GM18868 (cell line): Measurements from ENCODE around the gene VIL1.

Source experiments
- ATAC-seq: cut with Tn5 transposase; IDR thresholded peaks from one replicate; pipeline ENCODE4 v1.9.1; 2021; ENCODE audit warnings: mild to moderate bottlenecking, moderate library complexity; ENCODE audit not compliant: unreplicated experiment

Gene VIL1

DNA sequence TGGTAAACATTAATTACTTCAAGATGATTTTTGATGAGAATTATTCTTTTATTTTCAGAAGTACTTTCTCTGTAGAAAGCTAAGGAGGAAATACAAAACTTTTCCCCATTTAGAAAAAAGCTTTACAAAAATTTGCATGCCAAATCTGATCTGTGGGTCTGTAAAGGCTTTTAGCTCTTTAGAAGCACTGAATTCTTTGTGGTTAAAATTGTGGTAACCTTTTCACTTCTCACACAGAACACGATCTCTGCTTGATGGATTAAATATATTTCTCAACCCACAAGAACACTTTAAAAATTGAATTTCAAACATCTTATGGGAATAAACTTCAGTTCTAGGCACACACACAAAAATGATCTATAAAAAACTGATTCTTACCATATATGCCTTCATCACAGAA is 63.7 kb downstream of the VIL1 start:
- no peak for ATAC-seq

DNA sequence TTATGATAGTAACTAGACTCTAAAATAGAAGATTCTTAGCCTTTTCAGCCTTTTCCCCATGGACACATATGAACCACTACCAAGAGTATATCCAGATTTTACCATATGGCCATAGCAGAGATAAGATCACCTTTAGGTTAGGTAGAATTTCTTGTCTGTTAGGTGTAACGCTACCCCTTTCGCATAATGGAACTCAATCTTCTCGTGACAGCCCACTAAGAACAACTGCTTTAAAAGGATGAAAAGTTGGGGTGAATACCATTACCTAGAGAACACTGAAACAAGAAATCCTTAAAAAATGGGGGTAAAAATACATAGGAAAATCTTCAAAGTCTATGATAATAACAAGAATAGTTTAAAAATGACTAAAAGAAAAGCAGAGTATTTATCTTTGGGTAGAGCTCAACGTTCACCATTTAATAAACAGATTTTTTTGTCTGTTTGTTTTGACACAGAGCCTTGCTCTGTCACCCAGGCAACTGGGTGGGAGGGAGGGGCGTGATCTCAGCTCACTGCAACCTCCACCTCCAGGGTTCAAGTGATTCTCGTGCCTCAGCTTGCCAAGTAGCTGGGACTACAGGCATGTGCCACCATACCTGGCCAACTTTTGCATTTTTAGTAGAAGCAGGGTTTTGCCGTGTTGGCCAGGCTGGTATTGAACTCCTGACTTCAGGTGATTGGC is 67.2 kb downstream of the VIL1 start:
- ATAC-seq, result no peak

DNA sequence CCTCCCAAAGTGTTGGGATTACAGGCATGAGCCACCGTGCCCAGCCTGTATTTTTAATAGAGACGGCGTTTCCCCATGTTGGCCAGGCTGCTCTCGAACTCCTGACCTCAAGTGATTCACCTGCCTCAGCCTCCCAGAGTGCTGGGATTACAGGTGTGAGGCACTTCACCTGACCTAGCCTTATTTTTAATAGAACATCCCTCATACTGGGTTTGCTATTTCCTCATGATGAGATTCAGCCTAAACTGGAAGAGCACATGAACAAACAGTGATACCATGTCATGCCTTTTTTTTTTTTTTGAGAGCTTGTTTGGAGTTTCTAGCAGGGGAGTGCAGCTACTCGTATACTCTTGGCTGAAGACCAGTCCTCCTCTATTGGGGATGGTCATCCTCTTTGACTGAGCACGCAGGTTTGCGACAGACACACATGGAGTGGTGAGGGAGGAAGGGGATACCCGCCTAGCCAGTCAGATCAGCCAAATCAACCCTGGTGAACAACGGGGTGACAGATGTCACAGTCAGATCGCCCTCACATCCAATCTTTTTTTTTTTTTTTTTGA is 81.7 kb downstream of the VIL1 start:
- ATAC-seq, result no peak

DNA sequence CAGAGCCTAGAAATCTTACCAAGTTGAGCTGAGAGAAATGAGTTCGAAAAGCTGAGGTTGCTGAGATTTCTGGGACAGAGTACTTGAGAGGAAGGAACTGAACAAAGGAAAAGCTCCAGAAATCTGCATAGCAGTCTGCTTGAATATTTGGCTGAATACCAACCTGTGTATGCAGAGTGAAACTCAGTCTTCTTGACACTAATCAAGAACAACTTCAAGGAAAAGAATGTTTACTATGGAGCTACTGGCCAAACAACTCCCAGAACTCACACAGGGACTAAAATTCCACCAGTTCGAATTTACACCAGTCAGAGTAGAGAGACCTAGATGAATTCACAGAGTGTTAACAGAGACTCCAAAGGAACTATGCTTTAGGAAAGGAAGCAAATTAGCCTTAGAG is 82.7 kb downstream of the VIL1 start:
- no peak for ATAC-seq
